ENCODE measurements around the gene FBXO34. TPM values are rescaled to one million over a fixed set of nuclear protein-coding genes. Genes with fewer than 3 reads are reported as not detected.
A peak's percentile ranks its signal among the peaks of the same experiment; 100 is the strongest.
"Not testable (repeated sequence)": the region's sequence is repeated elsewhere in the genome, so short reads cannot be mapped to it uniquely, and the experiment has no call there.

Gene FBXO34
- total and polyA plus RNA-seq, 5 donors = 10.2 to 30.0 (median 24.3) TPM

- DNase-seq (no peak), ATAC-seq (no peak)
- Histone ChIP-seq H3K4me1 (ENCODE audit: control insufficient read depth, insufficient read depth, low read length) (no peaks in the 10 kb centered on the region), H3K27ac (ENCODE audit: low read length) (no peak overlapping the region), H3K27me3 (ENCODE audit: control insufficient read depth, insufficient read depth) (no peaks in the 10 kb centered on the region), H3K9me3 (ENCODE audit: control insufficient read depth, low read length) (no peaks in the 10 kb centered on the region), H3K4me3 (ENCODE audit: low read length) (no peak overlapping the region)
- 61% methylated on average over 2 of the region's 2 CpGs for WGBS
- intact Hi-C loops (cut with DNase I) = no loop called here
These were observed 37.9 kb downstream of the FBXO34 start for GRCh38 chr14:55309154-55309553.

- H3K4me1 ChIP-seq (ENCODE audit: control insufficient read depth, insufficient read depth, low read length) = no peaks in the 10 kb centered on the region
- no peaks in the 10 kb centered on the region for H3K9me3 ChIP-seq (ENCODE audit: control insufficient read depth, low read length)
- ATAC-seq = peak in 1 of 2 donors; percentile 68
- WGBS = 27% methylated on average over 1 of the region's 1 CpG
- no peaks in the 10 kb centered on the region for H3K27me3 ChIP-seq (ENCODE audit: control insufficient read depth, insufficient read depth)
- no peak overlapping the region for H3K27ac ChIP-seq (ENCODE audit: low read length)
- DNase-seq = no peak
- intact Hi-C loops (cut with DNase I) = no loop called here
- H3K4me3 ChIP-seq (ENCODE audit: low read length) = no peak overlapping the region
These were observed 38.6 kb downstream of the FBXO34 start for GRCh38 chr14:55309761-55310365.

- DNase-seq; ATAC-seq; H3K27ac ChIP-seq (ENCODE audit: low read length); H3K9me3 ChIP-seq (ENCODE audit: control insufficient read depth, low read length); intact Hi-C loops (cut with DNase I); H3K27me3 ChIP-seq (ENCODE audit: control insufficient read depth, insufficient read depth); H3K4me1 ChIP-seq (ENCODE audit: control insufficient read depth, insufficient read depth, low read length); H3K4me3 ChIP-seq (ENCODE audit: low read length): not testable (repeated sequence)
- WGBS = over 99% methylated on average over 5 of the region's 5 CpGs
These were observed 41.3 kb downstream of the FBXO34 start for GRCh38 chr14:55312379-55313030.

- DNase-seq = no peak
- Histone ChIP-seq H3K4me1 (ENCODE audit: control insufficient read depth, insufficient read depth, low read length) (peaks cover 6% of the 10 kb centered on the region), H3K9me3 (ENCODE audit: control insufficient read depth, low read length) (no peaks in the 10 kb centered on the region), H3K27me3 (ENCODE audit: control insufficient read depth, insufficient read depth) (no peaks in the 10 kb centered on the region), H3K4me3 (ENCODE audit: low read length) (no peak overlapping the region), H3K27ac (ENCODE audit: low read length) (no peak overlapping the region)
- no peak for ATAC-seq
- 97% methylated on average over 5 of the region's 5 CpGs for WGBS
- intact Hi-C loops (cut with DNase I) = no loop called here
These were observed 42.3 kb downstream of the FBXO34 start for GRCh38 chr14:55313480-55313879.

- Histone ChIP-seq H3K4me3 (ENCODE audit: low read length) (no peak overlapping the region), H3K9me3 (ENCODE audit: control insufficient read depth, low read length) (no peaks in the 10 kb centered on the region), H3K27me3 (ENCODE audit: control insufficient read depth, insufficient read depth) (no peaks in the 10 kb centered on the region), H3K27ac (ENCODE audit: low read length) (no peak overlapping the region), H3K4me1 (ENCODE audit: control insufficient read depth, insufficient read depth, low read length) (peaks cover 6% of the 10 kb centered on the region)
- intact Hi-C loops (cut with DNase I) = no loop called here
- DNase-seq (no peak), ATAC-seq (no peak)
These were observed 43.2 kb downstream of the FBXO34 start for GRCh38 chr14:55314449-55314848.

GRCh38 chr14:55316564-55316963, 45.3 kb downstream of the FBXO34 start:
- no peaks in the 10 kb centered on the region for H3K27me3 ChIP-seq (ENCODE audit: control insufficient read depth, insufficient read depth)
- no peaks in the 10 kb centered on the region for H3K9me3 ChIP-seq (ENCODE audit: control insufficient read depth, low read length)
- H3K27ac ChIP-seq (ENCODE audit: low read length) = no peak overlapping the region
- DNase-seq (no peak), ATAC-seq (peak in 1 of 2 donors; percentile 36)
- peaks cover 6% of the 10 kb centered on the region for H3K4me1 ChIP-seq (ENCODE audit: control insufficient read depth, insufficient read depth, low read length)
- H3K4me3 ChIP-seq (ENCODE audit: low read length) = no peak overlapping the region
- intact Hi-C loops (cut with DNase I) = no loop called here
- WGBS = 47% methylated on average over 4 of the region's 4 CpGs

- 59% methylated on average over 3 of the region's 3 CpGs for WGBS
- no peak for DNase-seq
- intact Hi-C loops (cut with DNase I) = no loop called here
- Histone ChIP-seq H3K27me3 (ENCODE audit: control insufficient read depth, insufficient read depth) (no peaks in the 10 kb centered on the region), H3K4me1 (ENCODE audit: control insufficient read depth, insufficient read depth, low read length) (peaks cover 6% of the 10 kb centered on the region), H3K27ac (ENCODE audit: low read length) (no peak overlapping the region), H3K4me3 (ENCODE audit: low read length) (no peak overlapping the region), H3K9me3 (ENCODE audit: control insufficient read depth, low read length) (no peaks in the 10 kb centered on the region)
- no peak for ATAC-seq
These were observed 46.5 kb downstream of the FBXO34 start for GRCh38 chr14:55317542-55318306.

- Histone ChIP-seq H3K9me3 (ENCODE audit: control insufficient read depth, low read length) (no peaks in the 10 kb centered on the region), H3K4me1 (ENCODE audit: control insufficient read depth, insufficient read depth, low read length) (peaks cover 6% of the 10 kb centered on the region), H3K27ac (ENCODE audit: low read length) (no peak overlapping the region), H3K4me3 (ENCODE audit: low read length) (no peak overlapping the region), H3K27me3 (ENCODE audit: control insufficient read depth, insufficient read depth) (no peaks in the 10 kb centered on the region)
- intact Hi-C loops (cut with DNase I) = no loop called here
- DNase-seq = no peak
- ATAC-seq = no peak
- WGBS = 95% methylated on average over 1 of the region's 1 CpG
These were observed 47.5 kb downstream of the FBXO34 start for GRCh38 chr14:55318694-55319093.

- intact Hi-C loops (cut with DNase I) = no loop called here
- no peak for ATAC-seq
- H3K4me3 ChIP-seq (ENCODE audit: low read length) = no peak overlapping the region
These were observed 52.7 kb downstream of the FBXO34 start for GRCh38 chr14:55323910-55324309.

GRCh38 chr14:55324812-55325211, 53.6 kb downstream of the FBXO34 start:
- H3K4me1 ChIP-seq (ENCODE audit: control insufficient read depth, insufficient read depth, low read length) = peaks cover 2% of the 10 kb centered on the region
- intact Hi-C loops (cut with DNase I) = no loop called here
- no peak overlapping the region for H3K4me3 ChIP-seq (ENCODE audit: low read length)
- H3K27ac ChIP-seq (ENCODE audit: low read length) = no peak overlapping the region
- ATAC-seq (no peak), DNase-seq (no peak)
- no peaks in the 10 kb centered on the region for H3K9me3 ChIP-seq (ENCODE audit: control insufficient read depth, low read length)
- WGBS = 96% methylated on average over 2 of the region's 2 CpGs
- no peaks in the 10 kb centered on the region for H3K27me3 ChIP-seq (ENCODE audit: control insufficient read depth, insufficient read depth)

More at GRCh38 chr14:55323910-55324309, 52.7 kb downstream of the FBXO34 start:
- DNase-seq = no peak
- peaks cover 2% of the 10 kb centered on the region for H3K4me1 ChIP-seq (ENCODE audit: control insufficient read depth, insufficient read depth, low read length)
- no peaks in the 10 kb centered on the region for H3K9me3 ChIP-seq (ENCODE audit: control insufficient read depth, low read length)
- H3K27me3 ChIP-seq (ENCODE audit: control insufficient read depth, insufficient read depth) = no peaks in the 10 kb centered on the region
- H3K27ac ChIP-seq (ENCODE audit: low read length) = no peak overlapping the region

- H3K4me3 ChIP-seq (ENCODE audit: low read length) = no peak overlapping the region
These were observed 56.0 kb downstream of the FBXO34 start for GRCh38 chr14:55327179-55327578.

More at GRCh38 chr14:55327179-55327578, 56.0 kb downstream of the FBXO34 start:
- Histone ChIP-seq H3K9me3 (ENCODE audit: control insufficient read depth, low read length) (no peaks in the 10 kb centered on the region), H3K4me1 (ENCODE audit: control insufficient read depth, insufficient read depth, low read length) (peaks cover 4% of the 10 kb centered on the region), H3K27me3 (ENCODE audit: control insufficient read depth, insufficient read depth) (no peaks in the 10 kb centered on the region), H3K27ac (ENCODE audit: low read length) (no peak overlapping the region)
- ATAC-seq (peak in 1 of 2 donors; percentile 18), DNase-seq (no peak)
- WGBS = 88% methylated on average over 1 of the region's 1 CpG
- intact Hi-C loops (cut with DNase I) = no loop called here

Data from right cardiac atrium (tissue), 5 donors.